Measurements from ENCODE around the gene NAV1. TPM values are rescaled to one million over a fixed set of nuclear protein-coding genes. Genes with fewer than 3 reads are reported as not detected.
A peak's percentile ranks its signal among the peaks of the same experiment; 100 is the strongest.
"Not testable (repeated sequence)": the region's sequence is repeated elsewhere in the genome, so short reads cannot be mapped to it uniquely, and the experiment has no call there.

NAV1 gene
- total RNA-seq, 4 donors from 2014 or later, result 18.1 to 25.5 (median 21.0) TPM

DNA sequence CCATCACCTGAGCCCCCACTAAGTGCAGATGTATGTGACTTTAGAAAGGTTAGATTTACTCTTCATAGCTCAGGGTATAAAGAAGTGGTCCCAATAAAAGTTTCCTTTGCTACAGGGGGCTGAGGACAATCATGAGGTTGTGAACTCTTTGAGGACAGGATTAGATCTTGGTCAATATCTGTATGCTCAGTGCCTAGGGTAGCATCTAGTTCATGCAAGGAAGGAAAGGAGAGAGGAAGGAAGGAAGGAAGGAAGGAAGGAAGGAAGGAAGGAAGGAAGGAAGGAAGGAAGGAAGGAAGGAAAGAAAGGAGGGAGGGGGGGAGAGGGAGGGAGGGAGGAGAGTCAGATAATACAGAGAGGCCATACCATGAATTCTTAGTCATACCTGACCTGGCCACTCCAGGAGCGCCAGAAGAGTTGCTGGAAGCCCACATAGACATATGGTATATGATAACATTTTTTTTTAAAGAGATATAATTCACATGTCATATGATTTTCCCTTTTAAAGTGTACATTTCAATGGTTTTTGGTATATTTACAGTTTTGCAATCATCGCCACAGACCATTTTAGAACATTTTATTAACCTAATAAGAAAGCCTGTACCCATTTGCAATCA is 22.3 kb upstream of the NAV1 start:
- H3K9me3 ChIP-seq, result no peaks in the 10 kb centered on the region
- no peaks in the 10 kb centered on the region for H3K36me3 ChIP-seq
- peaks cover 9 to 37% (median 12%) of the 10 kb centered on the region in 3 donors for H3K4me1 ChIP-seq
- intact Hi-C loops (cut with DNase I), result loop anchor here (10.0 kb wide), 1 partner anchor 72 kb away; no protein-coding TSS in a partner anchor
- no peak overlapping the region for H3K4me3 ChIP-seq
- no peak overlapping the region for H3K27ac ChIP-seq
- H3K27me3 ChIP-seq, result no peaks in the 10 kb centered on the region
- no peak for DNase-seq
- TF ChIP-seq, protein P1, sequence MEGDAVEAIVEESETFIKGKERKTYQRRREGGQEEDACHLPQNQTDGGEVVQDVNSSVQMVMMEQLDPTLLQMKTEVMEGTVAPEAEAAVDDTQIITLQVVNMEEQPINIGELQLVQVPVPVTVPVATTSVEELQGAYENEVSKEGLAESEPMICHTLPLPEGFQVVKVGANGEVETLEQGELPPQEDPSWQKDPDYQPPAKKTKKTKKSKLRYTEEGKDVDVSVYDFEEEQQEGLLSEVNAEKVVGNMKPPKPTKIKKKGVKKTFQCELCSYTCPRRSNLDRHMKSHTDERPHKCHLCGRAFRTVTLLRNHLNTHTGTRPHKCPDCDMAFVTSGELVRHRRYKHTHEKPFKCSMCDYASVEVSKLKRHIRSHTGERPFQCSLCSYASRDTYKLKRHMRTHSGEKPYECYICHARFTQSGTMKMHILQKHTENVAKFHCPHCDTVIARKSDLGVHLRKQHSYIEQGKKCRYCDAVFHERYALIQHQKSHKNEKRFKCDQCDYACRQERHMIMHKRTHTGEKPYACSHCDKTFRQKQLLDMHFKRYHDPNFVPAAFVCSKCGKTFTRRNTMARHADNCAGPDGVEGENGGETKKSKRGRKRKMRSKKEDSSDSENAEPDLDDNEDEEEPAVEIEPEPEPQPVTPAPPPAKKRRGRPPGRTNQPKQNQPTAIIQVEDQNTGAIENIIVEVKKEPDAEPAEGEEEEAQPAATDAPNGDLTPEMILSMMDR (IDR thresholded peaks at IDR 0.05), result no peak
- TF ChIP-seq POLR2A (IDR thresholded peaks at IDR 0.05), result no peak
- WGBS, 2 donors, result 84 to 89% methylated on average over 2 of the region's 2 CpGs

DNA sequence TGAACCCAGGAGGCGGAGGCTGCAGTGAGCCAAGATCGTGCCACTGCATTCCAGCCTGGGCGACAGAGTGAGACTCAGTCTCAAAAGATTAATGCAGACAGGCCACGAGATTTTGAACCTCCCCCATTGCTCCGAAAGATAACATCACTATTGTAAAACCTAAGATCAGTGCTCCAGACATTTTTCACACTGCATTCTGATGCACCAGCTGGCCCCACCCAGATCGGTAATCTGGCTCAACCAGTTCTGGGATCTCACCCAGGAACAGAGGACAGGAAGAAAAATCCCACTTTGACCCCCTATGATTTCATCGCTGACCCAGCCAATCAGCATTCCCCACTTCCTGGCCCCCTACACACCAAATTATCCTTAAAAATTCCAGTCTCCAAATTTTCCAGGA is 21.3 kb upstream of the NAV1 start:
- H3K4me1 ChIP-seq, result peaks cover 2 to 27% (median 3%) of the 10 kb centered on the region in 3 donors
- DNase-seq, result no peak
- H3K9me3 ChIP-seq, result no peaks in the 10 kb centered on the region
- H3K27ac ChIP-seq, result peak overlapping the region; percentile 19 to 65 (median 62)
- intact Hi-C loops (cut with DNase I), result loop anchor here (10.0 kb wide), 1 partner anchor 73 kb away; no protein-coding TSS in a partner anchor
- TF ChIP-seq, protein P1 (IDR thresholded peaks at IDR 0.05), result no peak
- TF ChIP-seq POLR2A (IDR thresholded peaks at IDR 0.05), result no peak
- no peaks in the 10 kb centered on the region for H3K36me3 ChIP-seq
- WGBS, 2 donors, result 49 to 54% methylated on average over 4 to 7 of the region's 7 CpGs
- H3K27me3 ChIP-seq, result no peaks in the 10 kb centered on the region
- no peak overlapping the region for H3K4me3 ChIP-seq

DNA sequence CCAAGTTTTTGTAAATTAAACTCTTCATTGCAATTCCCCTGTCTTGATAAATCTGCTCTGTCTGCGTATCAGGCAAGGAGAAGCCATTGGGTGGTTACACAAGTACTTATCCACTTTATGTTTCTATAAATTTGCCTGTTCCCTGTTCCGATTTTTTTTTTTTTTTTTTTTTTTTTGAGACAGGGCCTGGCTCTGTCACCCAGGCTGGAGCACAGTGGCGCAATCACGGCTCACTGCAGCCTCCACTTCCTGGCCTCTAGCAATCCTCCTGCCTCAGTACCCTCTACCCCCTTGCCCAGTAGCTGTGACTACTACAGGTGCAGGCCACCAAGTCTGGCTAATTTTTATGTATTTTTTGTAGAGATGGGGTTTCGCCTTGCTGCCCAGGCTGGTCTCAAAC is 20.9 kb upstream of the NAV1 start:
- WGBS, 2 donors, result 72 to 93% methylated on average over 5 of the region's 5 CpGs

DNA sequence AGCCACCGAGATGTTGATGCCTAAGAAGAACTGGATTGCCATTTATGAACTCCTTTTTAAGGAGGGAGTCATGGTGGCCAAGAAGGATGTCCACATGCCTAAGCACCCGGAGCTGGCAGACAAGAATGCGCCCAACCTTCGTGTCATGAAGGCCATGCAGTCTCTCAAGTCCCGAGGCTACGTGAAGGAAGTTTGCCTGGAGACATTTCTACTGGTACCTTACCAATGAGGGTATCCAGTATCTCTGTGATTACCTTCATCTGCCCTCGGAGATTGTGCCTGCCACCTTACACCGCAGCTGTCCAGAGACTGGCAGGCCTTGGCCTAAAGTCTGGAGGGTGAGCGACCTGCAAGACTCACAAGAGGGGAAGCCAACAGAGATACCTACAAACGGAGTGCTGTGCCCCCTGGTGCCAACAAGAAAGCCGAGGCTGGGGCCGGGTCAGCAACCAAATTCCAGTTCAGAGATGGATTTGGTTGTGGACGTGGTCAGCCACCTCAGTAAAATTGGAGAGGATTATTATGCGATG is 18.8 kb upstream of the NAV1 start:
- H3K4me1 ChIP-seq, result peaks cover 0 to 17% (median 0%) of the 10 kb centered on the region in 3 donors
- DNase-seq, H3K4me3 ChIP-seq, H3K36me3 ChIP-seq, H3K9me3 ChIP-seq, H3K27ac ChIP-seq, H3K27me3 ChIP-seq: not testable (repeated sequence)
- 84% methylated on average over 10 to 14 of the region's 14 CpGs for WGBS, 2 donors
- intact Hi-C loops (cut with DNase I), result loop anchor here (10.0 kb wide), 1 partner anchor 275 kb away; no protein-coding TSS in a partner anchor

More for the DNA sequence above, 20.9 kb upstream of the NAV1 start:
- no peak overlapping the region for H3K4me3 ChIP-seq
- H3K36me3 ChIP-seq, result no peaks in the 10 kb centered on the region
- peaks cover 0 to 22% (median 0%) of the 10 kb centered on the region in 3 donors for H3K4me1 ChIP-seq
- DNase-seq, result no peak
- no peaks in the 10 kb centered on the region for H3K9me3 ChIP-seq
- no peaks in the 10 kb centered on the region for H3K27me3 ChIP-seq
- TF ChIP-seq POLR2A (IDR thresholded peaks at IDR 0.05), result no peak
- TF ChIP-seq, protein P1 (IDR thresholded peaks at IDR 0.05), result no peak
- peak overlapping the region; percentile 19 to 65 (median 62) for H3K27ac ChIP-seq
- intact Hi-C loops (cut with DNase I), result loop anchor here (10.0 kb wide), 1 partner anchor 73 kb away; no protein-coding TSS in a partner anchor

DNA sequence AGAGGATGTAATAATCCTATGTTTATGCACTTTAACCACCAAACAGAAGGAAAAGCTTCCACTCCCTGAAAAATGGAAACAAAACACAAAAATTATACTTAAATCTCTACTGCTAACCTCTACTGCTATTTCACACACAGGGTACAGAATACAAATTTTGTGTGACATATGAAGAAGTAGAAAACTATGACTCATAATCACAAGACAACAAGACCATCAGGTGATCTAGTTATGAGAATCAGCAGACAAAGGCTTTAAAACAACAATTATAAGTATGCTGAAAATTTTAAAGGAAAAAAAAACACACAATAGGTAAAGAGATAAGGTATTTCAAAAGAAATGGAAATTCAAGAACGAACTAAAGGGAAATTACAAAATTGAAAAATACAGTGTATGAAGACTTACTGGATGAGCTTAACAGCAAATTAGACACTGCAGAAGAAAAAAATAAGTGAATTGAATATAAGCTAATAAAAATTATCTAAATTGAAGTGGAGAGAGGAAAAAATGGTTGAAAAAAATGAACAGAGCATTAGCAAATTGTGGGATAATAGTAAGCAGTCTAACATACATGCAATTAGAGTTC is 13.6 kb upstream of the NAV1 start:
- WGBS, 2 donors, result 81 to 100% methylated on average over 1 of the region's 1 CpG
- Histone ChIP-seq H3K36me3 (no peaks in the 10 kb centered on the region), H3K27me3 (no peaks in the 10 kb centered on the region), H3K4me3 (no peak overlapping the region), H3K27ac (no peak overlapping the region), H3K4me1 (no peaks in the 10 kb centered on the region), H3K9me3 (no peaks in the 10 kb centered on the region)
- TF ChIP-seq POLR2A (IDR thresholded peaks at IDR 0.05), result no peak
- TF ChIP-seq, protein P1 (IDR thresholded peaks at IDR 0.05), result no peak
- DNase-seq, result no peak
- intact Hi-C loops (cut with DNase I), result loop anchor here (10.0 kb wide), 1 partner anchor 270 kb away; no protein-coding TSS in a partner anchor

All from esophagus squamous epithelium (tissue), 5 donors.